WTC11 (cell line): ENCODE measurements around the gene ECM1.

ENCODE experiments used
- ATF2 ChIP-seq: sonication (generic); formaldehyde crosslinking; IDR thresholded peaks from 2 replicates; pipeline ENCODE4 v1.8.1; 2022; ENCODE audit warnings: low read depth, missing genetic modification reagents, borderline replicate concordance
- CREB1 ChIP-seq: sonication (generic); formaldehyde crosslinking; IDR thresholded peaks from 2 replicates; pipeline ENCODE4 v1.8.0; 2023; ENCODE audit warnings: mild to moderate bottlenecking, missing genetic modification reagents
- CREM ChIP-seq: sonication (generic); formaldehyde crosslinking; IDR thresholded peaks from 2 replicates; pipeline ENCODE4 v1.8.1; 2022; ENCODE audit warnings: mild to moderate bottlenecking, missing genetic modification reagents, moderate library complexity
- CTCF ChIP-seq: fragments of 200-600 bp; IDR thresholded peaks from 2 replicates; pipeline ENCODE4 v1.8.0; 2022; ENCODE audit warnings: antibody characterized with exemption
- FOXJ3 ChIP-seq: sonication (generic); formaldehyde crosslinking; IDR thresholded peaks from 2 replicates; pipeline ENCODE4 v1.9.0; 2021; ENCODE audit warnings: missing genetic modification reagents, mild to moderate bottlenecking, borderline replicate concordance
- IRF1 ChIP-seq: sonication (generic); formaldehyde crosslinking; IDR thresholded peaks from 2 replicates; pipeline ENCODE4 v1.8.0; 2023; ENCODE audit warnings: missing genetic modification reagents
- NFE2L1 ChIP-seq: sonication (generic); formaldehyde crosslinking; IDR thresholded peaks from 2 replicates; pipeline ENCODE4 v1.8.1; 2023; ENCODE audit warnings: missing genetic modification reagents
- OVOL2 ChIP-seq: fragments of 250-450 bp; sonication (Bioruptor Pico); IDR thresholded peaks from 2 replicates; pipeline ENCODE4 v1.9.0; 2021; ENCODE audit warnings: mild to moderate bottlenecking, borderline replicate concordance
- RELA ChIP-seq: sonication (generic); formaldehyde crosslinking; IDR thresholded peaks from 2 replicates; pipeline ENCODE4 v1.8.1; 2022; ENCODE audit warnings: missing genetic modification reagents, mild to moderate bottlenecking, borderline replicate concordance
- RORB ChIP-seq: fragments of 250-450 bp; sonication (Bioruptor Pico); IDR thresholded peaks from 2 replicates; pipeline ENCODE4 v1.9.0; 2021; ENCODE audit warnings: mild to moderate bottlenecking
- ZNF263 ChIP-seq: sonication (generic); formaldehyde crosslinking; IDR thresholded peaks from 2 replicates; pipeline ENCODE4 v1.8.1; 2022; ENCODE audit warnings: low read depth, mild to moderate bottlenecking, moderate library complexity, missing genetic modification reagents
- ZSCAN18 ChIP-seq: fragments of 250-450 bp; sonication (Bioruptor Pico); IDR thresholded peaks from 2 replicates; pipeline ENCODE4 v2.1.2; 2022; ENCODE audit warnings: mild to moderate bottlenecking, moderate library complexity

- no peak for TF ChIP-seq CTCF
- TF ChIP-seq RELA (CRISPR knock-in tag) = no peak
- no peak for TF ChIP-seq CREM
- TF ChIP-seq RORB (CRISPR knock-in tag) = no peak
- no peak for TF ChIP-seq CREB1 (CRISPR knock-in tag)
- no peak for TF ChIP-seq ZNF263 (CRISPR knock-in tag)
- no peak for TF ChIP-seq OVOL2 (CRISPR knock-in tag)
- no peak for TF ChIP-seq NFE2L1 (CRISPR knock-in tag)
- TF ChIP-seq FOXJ3 (CRISPR knock-in tag) = no peak
- no peak for TF ChIP-seq ATF2 (CRISPR knock-in tag)
- TF ChIP-seq ZSCAN18 (CRISPR knock-in tag) = no peak
- no peak for TF ChIP-seq IRF1 (CRISPR knock-in tag)
These were observed 23.5 kb upstream of the ECM1 start for GRCh38 chr1:150484431-150484830.
